Anterior cingulate cortex (tissue), 58 donors: ENCODE data around the gene CFAP70.
A peak's percentile ranks its signal among the peaks of the same experiment; 100 is the strongest.
"Not testable (repeated sequence)": the region's sequence is repeated elsewhere in the genome, so short reads cannot be mapped to it uniquely, and the experiment has no call there.

ENCODE experiments used
- DNase-seq, 58 donors: peaks; one replicate each; lab custom pipeline; 2025; lab: John Stamatoyannopoulos, UW

The CFAP70 gene

GRCh38 chr10:73344269-73344668, 14.4 kb downstream of the CFAP70 start:
- no peak for DNase-seq

DNA sequence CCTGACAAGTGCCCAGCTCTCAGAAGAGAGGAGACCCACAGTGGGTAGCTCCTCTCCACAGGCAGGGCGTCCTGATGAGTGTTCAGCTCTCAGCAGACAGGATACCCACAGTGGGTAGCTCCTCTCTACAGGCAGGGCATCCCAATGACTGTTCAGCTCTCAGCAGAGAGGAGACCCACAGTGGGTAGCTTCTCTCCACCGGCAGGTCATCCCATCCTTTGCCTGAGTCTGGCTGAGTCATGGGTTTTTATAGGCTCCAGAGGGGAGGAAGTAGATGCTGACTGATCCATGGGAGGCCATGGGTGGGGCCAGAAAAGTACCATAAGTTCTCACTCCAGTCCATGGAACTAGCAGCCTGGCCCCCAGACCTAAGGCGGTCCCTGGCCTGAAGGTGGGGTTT, 18.5 kb downstream of the CFAP70 start:
- no peak for DNase-seq

DNA sequence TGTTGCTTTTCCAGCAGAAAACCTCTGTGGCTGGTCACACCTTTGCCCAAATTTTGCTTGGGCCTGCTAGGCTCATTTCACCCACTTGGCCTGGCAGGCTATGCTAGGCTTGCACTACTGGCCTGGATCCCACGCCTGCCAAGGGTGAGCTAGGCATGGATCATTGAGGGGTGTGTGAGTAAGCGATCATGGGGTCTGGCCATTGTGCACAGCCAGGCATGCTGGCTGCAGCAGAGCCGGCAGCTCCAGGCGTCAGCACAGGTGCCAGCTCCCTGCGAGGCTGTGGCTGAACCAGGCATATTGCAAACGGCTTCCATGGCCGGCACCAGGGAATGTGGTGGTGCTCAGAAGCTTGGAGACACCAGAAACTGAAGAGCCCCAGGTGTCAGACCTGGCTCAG, 19.2 kb downstream of the CFAP70 start:
- peak in 45 of 58 donors; percentile 1 to 72 (median 22) for DNase-seq

GRCh38 chr10:73338801-73339368, 19.8 kb downstream of the CFAP70 start:
- no peak for DNase-seq

DNA sequence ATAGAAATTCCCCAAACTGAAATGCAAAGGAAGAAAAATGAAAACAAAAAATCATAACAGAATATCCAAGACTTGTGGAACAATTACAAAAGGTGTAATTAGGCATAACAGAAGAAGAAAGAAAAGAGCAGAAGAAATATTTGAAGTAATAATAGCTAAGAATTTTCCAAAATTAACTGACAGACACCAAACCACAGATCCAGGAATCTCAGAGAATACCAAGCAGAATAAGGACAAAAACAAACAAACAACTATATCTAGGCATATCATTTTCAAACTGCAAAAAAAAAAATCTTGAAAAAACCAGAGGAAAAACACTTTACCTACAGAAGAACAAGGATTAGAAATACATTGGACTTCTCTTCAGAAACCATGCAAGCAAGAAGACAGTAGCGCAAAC, 25.5 kb downstream of the CFAP70 start:
- no peak for DNase-seq

GRCh38 chr10:73332379-73332778, 26.3 kb downstream of the CFAP70 start:
- DNase-seq, result no peak

DNA sequence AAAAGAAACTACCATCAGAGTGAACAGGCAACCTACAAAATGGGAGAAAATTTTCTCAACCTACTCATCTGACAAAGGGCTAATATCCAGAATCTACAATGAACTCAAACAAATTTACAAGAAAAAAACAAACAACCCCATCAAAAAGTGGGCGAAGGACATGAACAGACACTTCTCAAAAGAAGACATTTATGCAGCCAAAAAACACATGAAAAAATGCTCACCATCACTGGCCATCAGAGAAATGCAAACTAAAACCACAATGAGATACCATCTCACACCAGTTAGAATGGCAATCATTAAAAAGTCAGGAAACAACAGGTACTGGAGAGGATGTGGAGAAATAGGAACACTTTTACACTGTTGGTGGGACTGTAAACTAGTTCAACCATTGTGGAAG, 30.1 kb downstream of the CFAP70 start:
- DNase-seq, result not testable (repeated sequence)

- DNase-seq, result not testable (repeated sequence)
These were observed 33.4 kb downstream of the CFAP70 start for GRCh38 chr10:73325290-73325689.

DNA sequence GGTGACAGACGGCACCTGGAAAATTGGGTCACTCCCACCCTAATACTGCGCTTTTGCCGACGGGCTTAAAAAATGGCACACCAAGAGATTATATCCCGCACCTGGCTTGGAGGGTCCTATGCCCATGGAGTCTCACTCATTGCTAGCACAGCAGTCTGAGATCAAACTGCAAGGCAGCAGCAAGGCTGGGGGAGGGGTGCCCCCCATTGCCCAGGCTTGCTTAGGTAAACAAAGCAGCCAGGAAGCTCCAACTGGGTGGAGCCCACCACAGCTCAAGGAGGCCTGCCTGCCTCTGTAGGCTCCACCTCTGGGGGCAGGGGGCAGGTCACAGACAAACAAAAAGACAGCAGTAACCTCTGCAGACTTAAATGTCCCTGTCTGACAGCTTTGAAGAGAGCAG, 35.1 kb downstream of the CFAP70 start:
- DNase-seq, result not testable (repeated sequence)

DNA sequence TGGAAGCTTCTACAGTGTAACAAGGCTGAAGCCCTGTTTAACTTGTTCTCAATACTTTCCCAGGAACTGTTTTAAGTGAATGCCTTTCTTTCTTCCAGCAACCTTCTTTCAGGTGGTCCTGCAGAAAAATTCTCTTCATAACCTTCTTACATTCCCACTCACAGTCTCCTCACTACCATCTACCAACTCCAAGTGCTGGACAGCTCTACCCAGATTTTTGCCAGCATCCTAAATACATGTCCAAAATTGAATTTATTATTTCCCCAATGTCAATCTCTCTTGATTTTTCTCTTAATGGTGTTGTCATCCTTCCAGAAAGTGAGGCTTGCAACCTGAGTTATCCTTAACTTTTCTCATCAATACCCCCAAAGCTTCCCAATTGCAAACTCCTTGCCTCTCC, 48.2 kb downstream of the CFAP70 start:
- DNase-seq, result no peak

- no peak for DNase-seq
These were observed 51.4 kb downstream of the CFAP70 start for GRCh38 chr10:73307203-73307800.

DNA sequence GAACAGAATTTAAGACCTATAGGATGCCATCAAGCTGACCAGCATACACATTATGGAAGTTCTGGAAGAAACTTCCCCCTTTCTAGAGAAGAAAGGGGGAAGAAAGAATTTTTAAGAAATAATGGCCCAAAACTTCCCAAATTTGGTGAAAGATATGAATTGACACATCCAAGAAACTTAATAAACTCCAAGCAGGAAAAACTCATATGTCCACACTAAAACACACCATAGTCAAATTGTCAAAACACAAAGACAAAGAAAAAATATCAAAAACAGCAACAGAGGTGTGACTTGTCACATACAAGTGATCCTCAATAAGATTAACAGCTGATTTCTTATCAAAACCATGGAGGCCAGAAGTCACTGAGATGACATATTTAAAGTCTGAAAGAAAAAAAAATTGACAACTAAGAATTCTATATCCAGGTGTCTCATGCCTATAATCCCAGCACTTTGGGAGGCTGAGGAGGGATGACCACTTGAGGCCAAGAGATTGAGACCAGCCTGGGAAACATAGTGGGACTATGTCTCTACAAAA, 52.4 kb downstream of the CFAP70 start:
- no peak for DNase-seq

DNA sequence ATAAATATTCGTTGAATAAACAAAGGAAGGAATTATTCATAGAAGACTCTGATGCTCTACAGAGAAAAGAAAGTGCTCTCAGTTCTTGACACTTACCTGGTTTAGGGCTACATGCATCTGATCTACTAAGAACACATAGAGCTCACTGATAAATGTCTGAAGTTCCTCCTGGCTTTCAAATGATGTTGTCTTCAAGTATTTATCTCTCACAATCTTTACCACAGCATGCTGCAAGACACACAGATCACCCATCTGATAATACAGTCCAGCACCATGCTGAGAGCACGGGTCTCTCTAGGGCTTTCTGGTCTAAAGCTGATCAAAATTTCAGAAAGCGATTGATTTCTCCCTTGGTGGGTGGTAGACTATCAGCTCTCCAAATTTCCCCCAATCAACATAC, 61.7 kb downstream of the CFAP70 start:
- DNase-seq, result no peak

DNA sequence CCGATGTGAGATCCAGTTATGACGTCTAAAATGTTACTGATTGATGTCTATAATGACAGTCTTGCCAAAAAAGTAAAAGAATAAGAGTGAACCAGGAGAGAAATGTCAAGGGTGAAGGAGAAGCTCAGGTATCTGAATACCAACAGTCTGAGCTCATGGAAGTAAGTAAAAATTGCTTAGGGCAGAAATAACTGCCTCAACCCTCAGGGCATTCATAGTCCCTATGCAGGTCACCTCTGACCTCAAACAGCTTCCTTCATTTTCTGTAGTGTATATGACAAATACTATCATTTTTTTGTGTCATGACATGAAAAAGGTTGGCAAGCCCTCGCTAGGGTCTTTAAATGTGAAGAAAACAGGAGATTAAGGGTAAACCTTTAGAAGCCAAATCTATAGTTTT, 65.2 kb downstream of the CFAP70 start:
- no peak for DNase-seq

DNA sequence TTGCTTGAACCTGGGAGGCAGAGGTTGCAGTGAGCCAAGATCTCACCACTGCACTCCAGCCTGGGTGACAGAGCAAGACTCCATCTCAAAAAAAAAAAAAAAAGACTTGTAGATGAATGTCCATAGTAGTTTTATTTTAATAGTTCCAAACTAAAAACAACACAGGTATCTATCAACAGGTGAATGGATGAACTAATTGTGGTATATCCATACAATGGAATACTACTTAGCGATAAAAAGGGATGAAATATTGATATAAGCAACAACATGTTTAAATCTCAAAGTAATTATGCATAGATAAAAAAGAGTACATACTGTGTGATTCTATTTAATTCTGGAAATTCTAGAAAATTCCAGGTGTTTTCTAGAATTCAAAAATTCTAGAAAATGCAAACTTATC, 68.7 kb downstream of the CFAP70 start:
- no peak for DNase-seq

DNA sequence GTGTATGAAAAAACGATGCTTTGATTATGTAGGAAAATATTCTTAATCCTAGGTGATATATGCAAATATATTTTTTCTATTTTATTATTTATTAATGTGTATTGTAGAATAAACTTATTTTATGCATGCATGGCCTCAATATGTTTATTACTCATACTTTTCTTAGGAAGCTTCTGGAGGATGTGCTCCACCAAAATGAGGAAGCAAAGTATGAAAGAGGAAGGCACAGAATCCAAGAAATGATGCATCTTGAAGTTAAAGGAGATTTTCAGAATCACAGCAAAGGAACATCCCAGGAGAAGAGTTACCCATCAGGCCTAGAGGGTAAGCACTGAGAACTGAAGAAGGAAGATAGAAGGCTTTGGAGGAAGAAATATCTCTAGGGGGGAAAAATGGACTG, 71.2 kb downstream of the CFAP70 start:
- no peak for DNase-seq

- DNase-seq, result no peak
These were observed 77.6 kb downstream of the CFAP70 start for GRCh38 chr10:73281097-73281496.

- no peak for DNase-seq
These were observed 94.2 kb downstream of the CFAP70 start for GRCh38 chr10:73264423-73264822.

GRCh38 chr10:73263693-73264347, 94.8 kb downstream of the CFAP70 start:
- DNase-seq, result no peak

DNA sequence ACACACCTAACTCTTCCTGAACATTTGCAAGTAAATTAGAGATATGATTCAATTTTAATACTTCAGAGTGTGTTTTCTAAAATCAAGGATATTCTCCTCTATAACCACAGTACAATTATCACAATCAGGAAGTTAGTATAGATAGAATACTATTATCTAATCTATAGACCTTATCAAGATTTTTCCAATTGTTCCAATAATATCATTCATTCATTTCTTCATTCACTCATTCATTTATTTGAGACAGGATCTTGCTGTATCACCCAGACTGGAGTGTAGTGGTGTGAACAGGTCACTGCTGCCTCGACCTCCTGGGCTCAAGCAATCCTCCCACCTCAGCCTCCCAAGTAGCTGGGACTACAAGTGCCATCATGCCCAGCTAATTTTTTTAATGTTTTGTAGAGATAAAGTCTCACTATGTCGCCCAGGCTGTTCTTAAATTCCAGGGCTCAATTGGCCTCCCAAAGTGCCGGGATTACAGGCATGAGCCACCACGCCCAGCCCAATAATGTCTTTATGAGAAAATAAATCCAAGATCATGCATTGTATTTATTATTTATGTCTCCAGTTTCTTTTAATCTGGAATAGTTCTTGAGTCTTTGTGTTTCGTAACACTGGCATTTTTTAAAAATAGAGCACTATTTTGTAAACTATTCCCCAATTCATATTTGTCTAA, 95.6 kb downstream of the CFAP70 start:
- DNase-seq, result no peak

- DNase-seq, result no peak
These were observed 96.4 kb downstream of the CFAP70 start for GRCh38 chr10:73262105-73262730.
